PFSK-1 (cell line): ENCODE data around the gene KCNG1.

Experiments used
- FOXP2 ChIP-seq: optimal IDR thresholded peaks from 2 replicates; pipeline ENCODE3; 2011; ENCODE audit warnings: borderline replicate concordance, control low read depth, inconsistent platforms; ENCODE audit not compliant: insufficient read depth; ENCODE audit errors: extremely low read length, extremely low read depth
- POLR2AphosphoS5 ChIP-seq: IDR thresholded peaks from 2 replicates; pipeline ENCODE4 v1.6.1; 2012; ENCODE audit warnings: low read depth, mild to moderate bottlenecking, control low read depth, low read length, moderate library complexity
- SIN3A ChIP-seq: IDR thresholded peaks from 2 replicates; pipeline ENCODE4 v1.6.1; 2012; ENCODE audit warnings: mild to moderate bottlenecking, low read length, moderate library complexity, borderline replicate concordance; ENCODE audit not compliant: insufficient read depth
- TAF1 ChIP-seq: IDR thresholded peaks from 2 replicates; pipeline ENCODE4 v1.6.1; 2012; ENCODE audit warnings: low read length, control low read depth, borderline replicate concordance; ENCODE audit not compliant: insufficient read depth
- TF ChIP-seq, protein P1 (sequence below), 2 experiments: IDR thresholded peaks; 2 replicates each; pipeline versions ENCODE4 v1.6.1 to v1.8.0; 2011 to 2012; ENCODE audit warnings: low read depth in 2 of 2, low read length in 2 of 2, control low read depth in 1 of 2, inconsistent platforms in 1 of 2, mild to moderate bottlenecking in 1 of 2, moderate library complexity in 1 of 2; ENCODE audit not compliant: insufficient read depth in 1 of 2

The KCNG1 gene

DNA sequence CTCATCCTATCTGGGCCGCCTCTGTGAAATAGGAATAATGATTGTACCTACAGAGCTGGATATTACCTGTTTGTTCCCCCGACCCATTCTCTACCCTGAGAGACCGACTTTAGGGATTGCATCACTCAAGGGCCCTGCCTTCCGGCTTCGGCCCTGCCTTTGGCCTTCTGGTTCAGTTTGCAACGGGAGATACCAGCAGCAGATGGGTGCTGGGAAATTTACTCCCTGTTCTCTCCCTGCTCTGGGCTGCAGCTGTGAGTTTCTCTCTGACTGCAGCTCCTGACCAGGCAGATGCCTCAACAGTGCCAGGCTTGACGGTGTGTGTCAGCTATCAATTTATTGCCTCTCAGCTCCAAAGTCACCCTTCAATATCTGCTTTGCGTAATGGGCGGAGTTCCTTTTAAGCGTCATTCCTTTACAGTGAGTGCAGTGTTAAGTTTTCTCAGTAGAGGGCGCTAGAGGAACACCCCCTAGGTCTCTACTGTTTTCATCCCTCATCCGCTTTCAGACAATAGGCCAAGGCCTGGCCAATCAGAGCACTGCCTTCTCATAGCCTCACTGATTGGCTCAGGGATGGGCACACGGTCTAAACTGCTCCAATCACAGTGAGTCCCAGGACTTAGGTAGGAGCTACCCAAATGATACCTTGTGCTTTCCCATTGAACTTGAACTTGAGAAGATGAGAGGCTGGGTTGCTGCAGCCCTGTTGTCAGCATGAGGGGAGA, 30.0 kb downstream of the KCNG1 start:
- TF ChIP-seq, protein P1, sequence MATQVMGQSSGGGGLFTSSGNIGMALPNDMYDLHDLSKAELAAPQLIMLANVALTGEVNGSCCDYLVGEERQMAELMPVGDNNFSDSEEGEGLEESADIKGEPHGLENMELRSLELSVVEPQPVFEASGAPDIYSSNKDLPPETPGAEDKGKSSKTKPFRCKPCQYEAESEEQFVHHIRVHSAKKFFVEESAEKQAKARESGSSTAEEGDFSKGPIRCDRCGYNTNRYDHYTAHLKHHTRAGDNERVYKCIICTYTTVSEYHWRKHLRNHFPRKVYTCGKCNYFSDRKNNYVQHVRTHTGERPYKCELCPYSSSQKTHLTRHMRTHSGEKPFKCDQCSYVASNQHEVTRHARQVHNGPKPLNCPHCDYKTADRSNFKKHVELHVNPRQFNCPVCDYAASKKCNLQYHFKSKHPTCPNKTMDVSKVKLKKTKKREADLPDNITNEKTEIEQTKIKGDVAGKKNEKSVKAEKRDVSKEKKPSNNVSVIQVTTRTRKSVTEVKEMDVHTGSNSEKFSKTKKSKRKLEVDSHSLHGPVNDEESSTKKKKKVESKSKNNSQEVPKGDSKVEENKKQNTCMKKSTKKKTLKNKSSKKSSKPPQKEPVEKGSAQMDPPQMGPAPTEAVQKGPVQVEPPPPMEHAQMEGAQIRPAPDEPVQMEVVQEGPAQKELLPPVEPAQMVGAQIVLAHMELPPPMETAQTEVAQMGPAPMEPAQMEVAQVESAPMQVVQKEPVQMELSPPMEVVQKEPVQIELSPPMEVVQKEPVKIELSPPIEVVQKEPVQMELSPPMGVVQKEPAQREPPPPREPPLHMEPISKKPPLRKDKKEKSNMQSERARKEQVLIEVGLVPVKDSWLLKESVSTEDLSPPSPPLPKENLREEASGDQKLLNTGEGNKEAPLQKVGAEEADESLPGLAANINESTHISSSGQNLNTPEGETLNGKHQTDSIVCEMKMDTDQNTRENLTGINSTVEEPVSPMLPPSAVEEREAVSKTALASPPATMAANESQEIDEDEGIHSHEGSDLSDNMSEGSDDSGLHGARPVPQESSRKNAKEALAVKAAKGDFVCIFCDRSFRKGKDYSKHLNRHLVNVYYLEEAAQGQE (IDR thresholded peaks at IDR 0.05; ENCODE audit: insufficient read depth in 1 of 2, low read depth in 2 of 2, low read length in 2 of 2), result no peak
- TF ChIP-seq FOXP2 (no peak), TAF1 (no peak), POLR2AphosphoS5 (no peak), SIN3A (no peak)

DNA sequence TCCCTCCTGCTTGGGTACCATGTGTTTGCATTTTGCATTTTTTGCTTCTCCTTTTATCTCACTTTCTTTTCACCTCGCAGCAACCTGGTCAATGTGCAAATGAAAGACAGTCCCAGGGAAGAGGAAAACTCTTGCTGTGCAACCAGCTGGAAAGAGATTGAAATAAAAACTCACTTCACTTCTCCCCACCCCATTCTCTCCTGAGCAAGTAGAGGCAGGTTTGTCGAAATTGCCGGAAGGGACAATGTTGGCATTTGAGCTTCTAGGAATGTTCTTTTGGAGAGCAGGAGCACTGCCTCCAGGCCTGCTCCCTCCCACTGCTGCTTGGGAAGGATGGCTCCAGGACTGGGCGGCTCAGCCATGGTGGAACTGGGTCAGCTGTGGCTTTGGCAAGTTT, 30.6 kb downstream of the KCNG1 start:
- no peak for TF ChIP-seq SIN3A
- TF ChIP-seq, protein P1 (IDR thresholded peaks at IDR 0.05; ENCODE audit: insufficient read depth in 1 of 2, low read depth in 2 of 2, low read length in 2 of 2), result no peak
- no peak for TF ChIP-seq TAF1
- TF ChIP-seq POLR2AphosphoS5, result no peak
- no peak for TF ChIP-seq FOXP2

DNA sequence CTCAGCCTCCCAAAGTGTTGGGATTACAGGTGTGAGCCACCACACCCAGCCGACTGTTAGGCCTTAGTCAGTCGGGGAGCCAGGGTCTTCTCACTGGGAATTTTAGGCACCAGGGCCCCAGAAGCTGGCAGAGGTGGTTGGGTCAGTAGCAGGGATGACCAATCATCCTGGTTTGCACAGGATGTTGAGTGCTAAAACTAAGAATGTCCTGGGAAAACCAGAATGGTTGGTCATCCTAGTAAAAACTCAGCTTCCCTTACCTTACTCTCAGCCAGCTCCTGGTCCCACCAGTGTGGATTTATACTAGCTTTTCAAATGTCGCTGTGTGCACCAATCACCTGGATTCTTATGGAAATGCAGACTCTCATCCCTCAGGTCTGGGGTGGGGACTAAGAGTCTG, 31.8 kb downstream of the KCNG1 start:
- TF ChIP-seq POLR2AphosphoS5, result no peak
- no peak for TF ChIP-seq TAF1
- TF ChIP-seq SIN3A, result no peak
- TF ChIP-seq, protein P1 (IDR thresholded peaks at IDR 0.05; ENCODE audit: insufficient read depth in 1 of 2, low read depth in 2 of 2, low read length in 2 of 2), result no peak
- no peak for TF ChIP-seq FOXP2

DNA sequence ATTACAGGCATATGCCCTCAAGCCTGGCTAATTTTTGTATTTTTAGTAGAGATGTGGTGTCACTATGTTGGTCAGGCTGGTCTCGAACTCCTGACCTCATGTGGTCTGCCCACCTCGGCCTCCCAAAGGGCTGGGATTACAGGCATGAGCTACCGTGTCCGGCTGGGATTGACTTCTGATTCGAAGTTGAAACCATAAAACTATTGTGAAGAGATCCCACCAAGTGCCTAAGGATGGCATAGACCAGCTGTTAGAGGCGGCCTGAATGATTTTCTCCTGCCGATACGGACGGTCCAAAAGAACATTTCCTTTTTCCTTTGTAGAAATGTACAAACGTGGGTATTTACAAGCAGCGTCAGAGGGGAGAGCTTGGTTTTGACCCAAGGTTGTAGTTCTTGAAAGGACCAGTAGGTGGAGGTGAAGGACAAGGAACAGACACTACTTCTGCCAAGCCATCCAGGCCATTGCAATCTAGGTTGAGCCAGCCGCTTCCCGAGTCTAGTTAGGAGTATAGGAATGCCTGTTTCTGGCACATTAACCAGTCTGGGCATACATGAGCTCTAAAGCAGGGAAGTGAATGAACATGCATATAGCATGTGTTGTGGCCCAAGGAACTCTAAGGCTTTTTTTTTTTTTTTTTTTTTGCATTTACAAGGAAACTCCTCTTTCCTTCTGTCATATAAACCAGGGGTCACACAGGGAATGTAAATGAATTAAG, 35.3 kb downstream of the KCNG1 start:
- TF ChIP-seq SIN3A, result no peak
- TF ChIP-seq POLR2AphosphoS5, result no peak
- no peak for TF ChIP-seq TAF1
- TF ChIP-seq, protein P1 (IDR thresholded peaks at IDR 0.05; ENCODE audit: insufficient read depth in 1 of 2, low read depth in 2 of 2, low read length in 2 of 2), result no peak
- no peak for TF ChIP-seq FOXP2
